ENCODE data around the gene JAKMIP2. TPM values are rescaled to one million over a fixed set of nuclear protein-coding genes. Genes with fewer than 3 reads are reported as not detected.

The JAKMIP2 gene
- total RNA-seq, 1 experiment from 2014 or later = not detected

DNA sequence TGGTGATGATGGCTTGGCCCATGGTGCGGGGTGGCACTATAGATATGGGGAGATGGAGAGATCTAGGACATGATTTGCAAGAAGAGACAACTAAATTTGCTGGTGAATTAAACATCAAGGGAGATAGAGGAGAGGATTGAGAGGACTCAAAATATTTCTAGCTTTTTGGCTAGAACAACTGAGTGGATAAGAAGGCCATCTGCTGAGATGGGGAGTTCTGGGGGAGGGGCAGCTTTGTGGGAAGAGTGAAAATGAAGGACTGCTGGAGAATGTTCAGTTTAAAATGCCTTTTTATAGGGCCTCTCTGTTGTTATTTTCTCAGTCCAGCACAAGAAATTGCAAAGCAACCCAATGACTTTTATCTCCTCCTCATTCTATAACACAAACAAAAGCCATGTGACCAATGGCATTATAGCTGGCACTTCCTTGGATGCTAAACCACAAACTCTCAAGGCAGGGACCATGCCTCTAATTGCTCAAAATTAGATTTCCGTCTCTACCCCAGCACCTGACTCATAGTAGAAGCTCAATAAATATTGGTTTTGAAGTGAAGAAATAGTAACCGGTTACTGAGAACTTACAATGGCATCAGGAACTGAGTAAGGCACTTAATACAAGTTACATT, 29.8 kb downstream of the JAKMIP2 start:
- ChIA-PET RAD21 (ENCODE audit: low non-redundant PET in 1 of 2, low total read pairs in 2 of 2, uncharacterized antibody in 2 of 2, unreplicated experiment in 2 of 2) (no interaction called here), CTCF (no interaction called here), POLR2A (interaction anchor here (0.6 kb wide), 1 partner anchor 1431 kb away, joined by 3 read pairs; no protein-coding TSS in a partner anchor)
- Histone ChIP-seq H3K9ac (ENCODE audit: low read length) (no peak overlapping the region), H3K4me1 (ENCODE audit: control insufficient read depth in 1 of 2, insufficient read depth in 2 of 2, low read length in 2 of 2) (no peaks in the 10 kb centered on the region), H4K20me1 (ENCODE audit: insufficient read depth) (no peaks in the 10 kb centered on the region), H3K9me2 (ENCODE audit: insufficient read depth) (no peaks in the 10 kb centered on the region), H3K27me3 (ENCODE audit: insufficient read depth, low read length) (0 out of 2 replicates have a peak, but pooled peaks cover 5% of the 10 kb centered on the region), H3K36me3 (ENCODE audit: control insufficient read depth in 1 of 2, insufficient read depth in 2 of 2, low read length in 2 of 2) (no peaks in the 10 kb centered on the region), H3K9me3 (ENCODE audit: control insufficient read depth in 1 of 2, insufficient read depth in 1 of 2, low read depth in 1 of 2, low read length in 2 of 2) (no peaks in the 10 kb centered on the region), H3K4me2 (ENCODE audit: low read length) (no peak overlapping the region), H3K27ac (ENCODE audit: low read depth, low read length) (no peak overlapping the region), H3K79me2 (ENCODE audit: insufficient read depth, low read length) (no peaks in the 10 kb centered on the region), H3K4me3 (replicated peaks in 1 of 2; ENCODE audit: low read depth in 1 of 2, low read length in 2 of 2) (no peak overlapping the region), H2AFZ (ENCODE audit: low read depth, low read length, poor library complexity, severe bottlenecking) (no peak overlapping the region)
- TF ChIP-seq, protein P1, sequence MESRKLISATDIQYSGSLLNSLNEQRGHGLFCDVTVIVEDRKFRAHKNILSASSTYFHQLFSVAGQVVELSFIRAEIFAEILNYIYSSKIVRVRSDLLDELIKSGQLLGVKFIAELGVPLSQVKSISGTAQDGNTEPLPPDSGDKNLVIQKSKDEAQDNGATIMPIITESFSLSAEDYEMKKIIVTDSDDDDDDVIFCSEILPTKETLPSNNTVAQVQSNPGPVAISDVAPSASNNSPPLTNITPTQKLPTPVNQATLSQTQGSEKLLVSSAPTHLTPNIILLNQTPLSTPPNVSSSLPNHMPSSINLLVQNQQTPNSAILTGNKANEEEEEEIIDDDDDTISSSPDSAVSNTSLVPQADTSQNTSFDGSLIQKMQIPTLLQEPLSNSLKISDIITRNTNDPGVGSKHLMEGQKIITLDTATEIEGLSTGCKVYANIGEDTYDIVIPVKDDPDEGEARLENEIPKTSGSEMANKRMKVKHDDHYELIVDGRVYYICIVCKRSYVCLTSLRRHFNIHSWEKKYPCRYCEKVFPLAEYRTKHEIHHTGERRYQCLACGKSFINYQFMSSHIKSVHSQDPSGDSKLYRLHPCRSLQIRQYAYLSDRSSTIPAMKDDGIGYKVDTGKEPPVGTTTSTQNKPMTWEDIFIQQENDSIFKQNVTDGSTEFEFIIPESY (IDR thresholded peaks at IDR 0.05; ENCODE audit: extremely low read depth, insufficient replicate concordance, low read length) = no peak
- TF ChIP-seq EGR1 (IDR thresholded peaks at IDR 0.05; ENCODE audit: low read depth) = no peak
- TF ChIP-seq, protein P2, sequence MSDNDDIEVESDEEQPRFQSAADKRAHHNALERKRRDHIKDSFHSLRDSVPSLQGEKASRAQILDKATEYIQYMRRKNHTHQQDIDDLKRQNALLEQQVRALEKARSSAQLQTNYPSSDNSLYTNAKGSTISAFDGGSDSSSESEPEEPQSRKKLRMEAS (IDR thresholded peaks at IDR 0.05) = no peak
- TF ChIP-seq, protein P3, sequence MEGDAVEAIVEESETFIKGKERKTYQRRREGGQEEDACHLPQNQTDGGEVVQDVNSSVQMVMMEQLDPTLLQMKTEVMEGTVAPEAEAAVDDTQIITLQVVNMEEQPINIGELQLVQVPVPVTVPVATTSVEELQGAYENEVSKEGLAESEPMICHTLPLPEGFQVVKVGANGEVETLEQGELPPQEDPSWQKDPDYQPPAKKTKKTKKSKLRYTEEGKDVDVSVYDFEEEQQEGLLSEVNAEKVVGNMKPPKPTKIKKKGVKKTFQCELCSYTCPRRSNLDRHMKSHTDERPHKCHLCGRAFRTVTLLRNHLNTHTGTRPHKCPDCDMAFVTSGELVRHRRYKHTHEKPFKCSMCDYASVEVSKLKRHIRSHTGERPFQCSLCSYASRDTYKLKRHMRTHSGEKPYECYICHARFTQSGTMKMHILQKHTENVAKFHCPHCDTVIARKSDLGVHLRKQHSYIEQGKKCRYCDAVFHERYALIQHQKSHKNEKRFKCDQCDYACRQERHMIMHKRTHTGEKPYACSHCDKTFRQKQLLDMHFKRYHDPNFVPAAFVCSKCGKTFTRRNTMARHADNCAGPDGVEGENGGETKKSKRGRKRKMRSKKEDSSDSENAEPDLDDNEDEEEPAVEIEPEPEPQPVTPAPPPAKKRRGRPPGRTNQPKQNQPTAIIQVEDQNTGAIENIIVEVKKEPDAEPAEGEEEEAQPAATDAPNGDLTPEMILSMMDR (IDR thresholded peaks at IDR 0.05 in 2 of 3, conservative IDR thresholded peaks at IDR 0.05 in 1 of 3; ENCODE audit: borderline replicate concordance in 1 of 3, insufficient read depth in 1 of 3, low read depth in 2 of 3, low read length in 2 of 3) = no peak
- ATAC-seq = no peak
- no peak for DNase-seq (ENCODE audit: low read depth, low spot score)
- intact Hi-C loops (cut with micrococcal nuclease) = no loop called here
- BruUV-seq (replicated peaks) = no TSS peak

Data from HCT116 (cell line).